Measurements from ENCODE around the gene C1orf198.

Gene C1orf198, protein sequence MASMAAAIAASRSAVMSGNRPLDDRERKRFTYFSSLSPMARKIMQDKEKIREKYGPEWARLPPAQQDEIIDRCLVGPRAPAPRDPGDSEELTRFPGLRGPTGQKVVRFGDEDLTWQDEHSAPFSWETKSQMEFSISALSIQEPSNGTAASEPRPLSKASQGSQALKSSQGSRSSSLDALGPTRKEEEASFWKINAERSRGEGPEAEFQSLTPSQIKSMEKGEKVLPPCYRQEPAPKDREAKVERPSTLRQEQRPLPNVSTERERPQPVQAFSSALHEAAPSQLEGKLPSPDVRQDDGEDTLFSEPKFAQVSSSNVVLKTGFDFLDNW

DNA sequence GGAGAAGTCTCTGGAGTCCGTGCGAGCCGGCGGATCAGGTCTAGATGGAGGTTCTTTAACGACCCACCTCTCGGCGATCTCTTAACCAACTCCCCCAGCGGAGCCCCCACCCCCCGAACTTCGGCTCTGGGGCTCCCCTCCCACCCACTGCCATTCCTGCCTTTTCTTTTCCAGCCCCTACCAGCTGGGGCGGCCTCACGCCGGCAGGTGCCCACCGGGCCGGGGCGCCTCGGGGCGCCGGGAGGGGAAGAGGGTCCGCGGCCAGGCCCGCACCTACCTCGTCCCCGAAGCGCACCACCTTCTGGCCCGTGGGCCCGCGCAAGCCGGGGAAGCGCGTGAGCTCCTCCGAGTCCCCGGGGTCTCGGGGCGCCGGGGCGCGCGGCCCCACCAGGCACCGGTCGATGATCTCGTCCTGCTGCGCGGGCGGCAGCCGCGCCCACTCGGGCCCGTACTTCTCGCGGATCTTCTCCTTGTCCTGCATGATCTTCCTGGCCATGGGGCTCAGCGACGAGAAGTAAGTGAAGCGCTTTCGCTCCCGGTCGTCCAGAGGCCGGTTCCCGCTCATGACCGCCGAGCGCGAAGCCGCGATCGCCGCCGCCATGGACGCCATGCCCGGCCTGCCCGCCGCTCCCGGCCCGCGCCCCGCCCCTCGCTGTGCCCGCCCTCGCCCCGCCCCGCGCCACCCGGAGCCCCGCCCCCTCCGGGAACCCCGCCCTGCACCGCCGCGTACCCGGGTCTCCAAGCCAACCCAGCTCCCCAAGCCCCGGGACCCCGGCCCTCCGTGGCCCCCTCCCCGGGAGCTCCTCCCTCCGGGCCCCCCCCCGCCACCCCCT lies at the start of gene C1orf198:
Gene C1orf198, minus strand, starts transcription at position 619 of the 833 bp plus-strand sequence. Its CDS starts 9 bp downstream, at position 610.
- peak; percentile 47 for DNase-seq

DNA sequence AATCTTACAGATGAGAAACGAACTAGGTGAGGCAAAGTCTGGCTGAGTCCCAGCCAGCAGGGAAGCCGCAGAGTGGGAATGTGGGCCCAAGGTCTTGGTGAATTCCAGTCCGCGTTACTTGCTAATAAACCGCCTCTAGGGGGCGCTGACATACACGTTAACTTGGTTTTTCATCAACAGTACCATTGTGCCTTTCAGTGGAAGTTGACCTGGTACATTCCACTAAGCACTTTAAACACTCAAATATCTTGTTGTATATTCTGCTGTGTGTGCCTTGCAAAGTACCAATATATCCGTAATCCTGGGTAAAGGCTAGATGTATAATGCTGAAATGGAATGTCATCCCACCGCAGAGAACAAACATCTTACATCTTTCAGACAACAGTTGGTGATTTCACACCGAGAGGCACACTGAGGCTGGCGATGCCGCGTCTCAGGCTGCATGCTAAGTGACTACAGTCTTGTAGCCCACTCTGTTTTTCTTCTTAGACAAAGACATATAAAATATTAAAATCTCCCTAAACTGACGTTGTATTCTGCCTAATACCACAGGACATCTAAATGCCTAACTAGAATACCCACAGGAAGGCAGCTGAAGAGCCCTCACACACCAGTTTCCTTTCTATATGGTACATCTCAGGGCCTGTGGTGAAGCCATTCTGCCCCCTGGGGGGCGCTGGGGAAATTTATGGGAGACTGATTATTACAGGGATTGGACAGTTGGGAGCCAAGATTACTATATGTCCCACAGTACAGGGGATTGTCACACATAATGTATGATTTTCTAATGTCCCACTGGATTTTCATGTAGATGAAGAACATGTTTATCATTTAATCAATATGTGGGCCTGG lies 49.2 kb upstream of the C1orf198 start:
- peak; percentile 39 for DNase-seq

DNA sequence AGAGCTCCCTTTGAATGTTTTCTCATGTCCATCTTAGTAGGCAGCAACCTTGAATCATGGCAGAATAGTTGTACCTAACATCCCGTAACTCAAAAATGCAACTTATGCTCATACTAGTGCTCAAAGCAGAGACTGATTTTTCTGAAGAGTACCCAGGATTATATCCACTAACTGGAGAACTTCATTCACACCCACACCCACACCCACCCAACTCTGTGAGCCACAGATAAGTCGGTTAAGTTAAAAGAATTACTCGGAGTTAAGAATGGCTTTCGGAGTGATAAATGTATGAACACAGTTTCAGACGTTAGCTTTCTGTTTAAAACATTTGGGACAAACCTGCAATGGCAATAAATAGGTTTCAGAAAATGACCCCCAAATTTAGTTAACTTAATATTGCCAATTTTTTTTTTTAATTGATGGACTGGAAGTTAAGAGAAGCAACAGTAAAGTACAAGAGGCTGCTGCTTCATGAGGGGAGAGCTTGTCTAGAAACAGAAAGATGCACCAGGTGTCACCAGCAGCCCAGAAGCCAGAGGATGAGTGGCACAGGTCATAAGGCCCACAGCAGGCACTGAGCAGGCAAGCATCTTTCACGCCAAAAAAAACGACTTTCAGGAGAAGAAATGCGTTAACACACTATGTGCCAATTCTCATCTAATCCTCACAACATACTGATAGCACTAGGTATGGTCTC lies 48.4 kb upstream of the C1orf198 start:
- DNase-seq = no peak

DNA sequence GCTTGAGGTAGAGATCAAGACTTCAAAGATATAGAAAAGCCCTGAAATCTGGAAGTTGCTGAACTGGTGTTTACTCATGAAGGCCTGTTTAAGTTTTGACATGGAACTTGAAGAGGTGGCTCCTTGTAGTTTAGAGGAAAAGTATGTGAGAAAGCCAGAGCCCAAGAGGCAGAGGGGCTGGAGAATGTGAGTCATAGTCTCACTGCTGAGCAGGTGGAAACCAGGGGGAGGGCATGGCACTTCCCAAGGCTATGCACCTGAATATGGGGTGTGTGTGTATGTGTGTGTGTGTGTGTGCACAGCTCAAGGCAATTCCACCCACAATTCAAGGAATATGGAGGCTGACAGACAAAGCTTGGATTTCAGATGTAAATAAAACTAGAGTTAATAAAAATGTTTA lies 46.8 kb upstream of the C1orf198 start:
- DNase-seq = no peak

DNA sequence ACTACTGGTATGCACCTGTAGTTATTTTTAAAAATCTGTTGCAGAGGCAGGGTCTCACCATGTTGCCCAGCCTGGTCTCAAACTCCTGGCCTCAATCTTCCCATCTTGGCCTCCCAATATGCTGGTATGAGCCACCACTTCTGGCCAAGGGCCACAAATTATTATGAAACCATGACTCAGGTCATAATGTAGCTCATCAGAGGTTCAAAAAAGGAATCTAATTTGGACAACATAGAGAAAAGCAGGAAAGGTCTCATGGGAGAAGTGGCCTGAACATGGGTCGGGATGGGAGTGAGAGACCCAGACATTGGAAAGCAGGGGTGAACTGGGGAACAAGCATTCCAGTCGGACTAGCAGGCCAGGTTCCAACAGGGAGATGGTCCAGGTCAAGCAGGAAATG lies 45.2 kb upstream of the C1orf198 start:
- no peak for DNase-seq

DNA sequence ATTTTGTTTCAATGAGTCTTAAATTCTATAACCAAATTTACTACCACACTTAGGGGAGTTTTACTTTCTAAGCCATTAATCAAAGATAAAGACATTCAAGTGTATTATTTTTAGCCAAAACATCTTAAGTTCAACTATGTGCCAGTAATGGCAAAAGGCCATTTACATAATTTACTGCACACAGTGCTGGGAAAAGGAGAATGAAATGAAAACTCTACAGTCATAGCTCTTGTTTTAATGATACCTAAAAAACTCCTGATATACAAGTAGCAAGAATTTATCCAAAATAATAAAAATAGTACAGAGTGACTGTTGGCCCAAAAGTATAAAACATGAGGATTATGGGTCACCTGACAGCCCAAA lies 42.4 kb upstream of the C1orf198 start:
- DNase-seq = no peak

DNA sequence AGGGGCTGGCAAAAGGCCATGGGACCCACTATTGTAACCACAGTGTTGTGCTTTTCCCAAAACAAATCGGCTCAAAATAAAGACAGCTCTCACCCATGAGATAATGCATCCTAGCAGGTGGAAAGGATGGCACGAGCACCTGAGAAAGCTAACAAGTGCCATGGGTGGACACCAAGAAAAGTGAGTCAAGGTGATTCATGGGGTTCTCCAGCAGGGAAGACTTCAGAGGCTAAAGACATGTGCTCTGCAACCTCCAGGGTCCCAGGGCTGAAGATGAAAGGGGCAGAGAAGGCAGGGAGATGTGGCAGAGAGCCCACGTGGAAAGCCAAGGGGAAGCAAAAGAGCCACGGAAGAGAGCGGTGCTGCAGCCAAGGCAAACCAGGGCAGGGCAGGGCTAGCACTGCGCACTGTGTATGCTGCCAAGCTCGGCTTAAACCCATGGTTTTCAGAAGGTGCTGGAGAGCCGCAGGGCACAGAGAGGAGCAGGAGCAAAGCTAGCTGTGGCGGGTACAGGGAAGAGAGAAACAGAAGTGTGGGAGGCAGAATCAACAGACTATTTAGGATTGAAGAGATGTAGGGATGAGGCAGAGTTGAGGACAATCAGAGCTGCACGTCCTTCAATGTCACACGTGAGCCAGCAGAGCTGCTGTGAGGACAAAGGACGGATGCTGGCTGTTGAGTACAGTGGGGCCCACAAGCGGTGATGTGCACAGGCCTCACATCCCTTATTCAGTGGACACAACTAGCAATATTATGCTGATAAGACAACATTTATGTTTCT lies 41.8 kb upstream of the C1orf198 start:
- no peak for DNase-seq

DNA sequence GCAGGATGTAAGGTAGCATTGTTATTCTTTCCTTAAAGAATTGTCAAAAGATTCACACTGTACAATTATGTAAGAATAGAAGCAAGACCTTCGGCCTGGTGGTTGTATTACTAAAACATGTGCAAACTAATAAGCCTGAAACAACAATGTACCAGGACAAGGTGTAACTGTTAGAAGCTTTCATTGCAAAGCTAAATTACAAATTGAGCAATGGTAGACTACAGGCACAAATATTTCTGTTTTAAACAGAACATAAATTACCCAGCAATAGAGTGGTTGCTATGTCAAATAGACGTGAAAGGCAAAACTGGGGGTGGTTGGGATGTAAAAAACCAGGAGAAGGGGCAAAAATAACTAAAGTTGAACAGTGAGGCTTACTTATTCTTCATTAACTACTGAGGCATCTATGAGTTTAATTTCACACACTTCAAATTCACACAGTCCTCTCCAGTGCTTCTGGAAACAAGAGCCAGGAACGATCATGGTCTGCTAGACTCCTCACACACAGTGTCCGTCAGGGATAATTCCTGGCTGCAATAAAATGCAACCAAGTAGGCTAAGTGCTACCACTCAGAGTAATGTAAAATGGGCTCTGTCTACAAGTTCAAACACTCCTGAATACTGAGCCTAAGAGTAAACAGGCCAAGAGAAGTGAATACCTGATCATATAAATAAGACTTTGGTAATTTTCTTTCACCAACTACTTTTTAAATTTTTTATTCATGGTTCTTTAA lies 39.3 kb upstream of the C1orf198 start:
- no peak for DNase-seq

DNA sequence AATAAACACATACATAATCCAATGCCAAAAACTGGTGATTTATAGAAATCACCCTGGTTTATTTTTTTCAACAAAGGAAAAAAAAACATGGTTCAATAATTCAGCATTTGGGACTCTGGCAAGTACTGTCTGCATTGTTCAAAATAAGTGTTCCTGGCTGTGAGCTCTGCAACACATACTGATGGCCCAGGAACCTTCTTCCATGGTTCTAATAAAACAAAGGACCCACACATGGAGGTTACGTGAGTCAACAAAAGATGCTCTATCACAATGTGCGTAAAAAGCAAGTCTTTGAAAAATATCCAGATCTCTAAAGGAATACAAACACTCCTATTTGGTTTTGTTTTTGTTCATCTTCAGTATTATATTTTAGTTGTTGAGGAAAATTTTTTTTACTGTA lies 37.9 kb upstream of the C1orf198 start:
- no peak for DNase-seq

DNA sequence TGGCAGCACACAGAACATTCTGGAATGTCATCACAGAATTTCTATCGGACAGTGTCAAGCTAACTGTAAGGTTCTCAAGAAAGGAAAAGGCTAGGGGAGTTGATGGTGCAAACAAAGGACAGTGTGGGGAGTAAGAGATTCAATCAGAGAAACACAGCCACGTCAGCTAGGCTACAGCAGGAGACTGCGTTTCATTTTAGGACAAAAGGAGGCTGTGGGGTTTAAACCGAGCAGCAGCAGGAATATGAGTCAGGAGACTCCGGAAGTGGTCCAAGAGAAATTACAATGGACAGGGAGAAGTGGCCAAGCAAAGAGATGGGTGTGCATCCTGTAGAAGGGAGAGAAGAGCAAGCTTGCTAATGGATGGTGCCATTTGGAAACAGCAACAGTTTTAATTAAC lies 37.4 kb upstream of the C1orf198 start:
- DNase-seq = no peak

DNA sequence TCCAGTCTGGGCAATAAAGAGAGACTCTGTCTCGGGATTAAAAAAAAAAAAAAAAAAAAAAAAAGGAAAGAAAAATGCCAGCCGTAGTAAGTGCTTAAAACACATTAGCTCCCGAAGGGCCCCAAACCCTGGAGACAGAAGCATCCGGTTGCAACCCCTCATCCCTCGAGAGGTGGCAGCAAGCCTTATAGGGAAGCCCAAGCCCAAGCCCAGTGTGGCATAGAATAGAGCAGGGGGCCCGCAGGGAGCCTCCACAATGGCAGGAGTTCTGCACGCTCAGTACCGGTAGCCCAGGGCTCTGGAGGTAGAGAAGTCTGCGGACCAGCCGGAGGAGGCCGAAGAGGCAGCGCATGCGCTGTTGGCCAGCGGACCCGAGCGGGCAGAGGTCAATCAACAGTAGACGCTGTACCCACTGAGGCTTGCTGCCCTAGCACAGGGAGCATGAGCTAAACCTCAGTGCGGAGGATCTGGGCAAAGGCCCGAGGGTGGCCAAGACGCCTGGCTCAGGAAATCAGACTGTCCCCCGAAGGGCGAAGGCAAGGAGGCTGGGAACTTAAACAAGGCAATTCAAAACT lies 34.1 kb upstream of the C1orf198 start:
- no peak for DNase-seq

DNA sequence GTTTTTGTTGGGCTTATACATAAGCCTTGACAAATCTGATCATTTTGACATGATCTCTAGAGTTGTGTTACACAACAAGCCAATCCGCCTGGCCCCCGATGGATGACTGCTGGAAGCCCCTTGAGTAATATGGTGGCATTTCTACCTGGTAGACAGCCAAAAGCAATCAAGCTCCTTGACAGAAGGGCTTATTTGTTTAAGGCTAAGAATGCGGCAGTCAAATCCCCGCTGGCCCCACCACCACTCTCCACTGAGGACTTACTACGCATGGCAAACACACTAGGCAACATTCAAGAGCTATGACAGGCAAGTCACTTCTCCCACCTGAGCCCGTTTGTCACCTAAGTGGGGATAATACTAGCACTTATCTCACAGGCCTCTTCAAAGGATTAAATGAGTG lies 33.4 kb upstream of the C1orf198 start:
- DNase-seq = no peak

DNA sequence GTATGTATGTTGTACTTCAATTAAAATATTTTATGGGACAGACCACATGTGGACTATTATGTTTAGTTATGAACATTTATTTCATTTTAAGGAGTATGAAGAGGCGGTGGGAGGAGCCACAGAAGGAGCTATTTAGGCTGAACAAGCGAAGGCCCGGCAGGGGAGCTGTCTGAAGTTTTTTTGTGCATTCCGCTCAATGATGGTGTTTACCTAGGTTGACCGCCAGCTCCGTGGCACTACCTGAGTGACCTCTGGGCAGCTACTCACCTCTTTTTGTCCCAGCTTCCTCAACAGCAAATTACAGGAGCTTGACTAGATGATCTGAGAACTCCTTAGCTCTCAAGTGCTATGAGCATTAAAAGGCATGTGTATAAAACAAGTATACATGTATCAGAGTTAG lies 32.7 kb upstream of the C1orf198 start:
- no peak for DNase-seq

DNA sequence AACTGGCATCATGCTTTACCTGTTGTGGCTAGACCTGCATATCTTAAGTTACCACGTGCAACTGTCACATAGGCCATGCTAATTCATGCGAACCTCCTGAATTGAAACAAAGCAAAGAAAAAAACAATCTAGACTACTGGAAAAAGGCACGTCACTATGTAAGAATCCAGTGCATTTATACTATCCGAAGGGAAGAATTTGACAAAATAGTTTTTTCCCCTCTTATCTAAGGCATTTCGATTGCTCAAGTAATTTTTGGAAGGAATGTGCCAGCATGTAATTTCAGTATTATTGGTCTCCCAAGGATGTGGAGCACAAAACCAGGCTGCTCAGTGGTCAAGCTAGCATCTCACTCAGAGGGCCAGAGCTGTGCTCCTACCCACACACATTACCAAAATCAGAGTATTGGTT lies 31.5 kb upstream of the C1orf198 start:
- no peak for DNase-seq

DNA sequence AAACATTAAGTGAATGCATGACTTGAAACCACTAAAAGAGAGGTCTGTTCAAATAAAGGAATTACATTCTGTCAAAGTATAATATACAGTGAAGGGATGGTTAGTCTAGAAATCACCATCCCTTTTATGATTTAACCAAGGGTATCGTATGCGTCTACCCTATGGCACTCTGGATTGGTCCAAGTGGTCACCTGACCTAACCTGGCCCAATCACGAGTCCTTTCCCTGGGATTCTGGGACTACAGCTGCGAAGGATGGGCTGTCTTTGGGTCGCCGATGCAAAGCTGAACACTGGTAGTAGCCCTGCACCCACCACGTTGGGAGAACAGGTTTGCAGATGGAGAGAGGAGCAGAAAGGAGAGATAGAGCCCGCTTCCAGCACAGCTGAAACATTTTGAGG lies 30.4 kb upstream of the C1orf198 start:
- DNase-seq = no peak

DNA sequence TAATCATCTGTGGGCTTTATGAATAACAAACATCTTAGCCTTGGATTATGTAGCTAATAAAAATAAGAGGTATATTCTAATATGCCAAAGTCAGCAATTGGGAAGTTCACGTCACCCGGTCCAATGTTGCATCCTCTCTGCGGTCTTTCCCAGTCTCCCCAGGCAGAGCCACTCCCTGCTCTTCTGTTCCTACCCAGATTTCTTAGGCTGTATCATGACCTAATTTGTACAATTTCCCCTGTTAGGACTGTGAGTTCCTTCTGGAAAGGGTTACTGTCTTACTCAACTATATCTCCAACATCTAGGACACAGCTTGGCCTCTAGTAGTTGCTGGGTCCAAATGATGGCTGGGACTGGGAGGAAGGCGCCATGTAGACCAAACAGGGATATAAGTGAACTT lies 29.8 kb upstream of the C1orf198 start:
- no peak for DNase-seq

DNA sequence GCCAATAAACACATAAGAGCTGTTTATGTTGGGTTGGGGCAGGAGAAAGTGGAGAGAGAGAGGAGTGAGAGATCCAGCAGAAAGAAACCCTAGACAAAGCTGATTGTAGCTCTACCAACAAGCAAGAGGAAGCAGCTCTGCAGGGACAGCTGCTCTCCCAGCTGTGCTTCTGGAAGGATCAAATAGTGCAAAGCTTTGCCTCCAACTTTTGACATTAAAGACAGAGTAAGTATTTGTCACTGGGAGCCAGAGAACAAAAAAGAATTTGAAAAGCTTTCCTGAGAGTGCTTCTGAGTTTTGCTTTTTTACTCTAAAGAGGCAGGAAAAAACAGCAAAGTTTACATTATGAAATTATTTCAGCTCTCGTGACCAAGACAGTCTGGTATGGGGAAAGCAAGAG lies 28.5 kb upstream of the C1orf198 start:
- DNase-seq = no peak

DNA sequence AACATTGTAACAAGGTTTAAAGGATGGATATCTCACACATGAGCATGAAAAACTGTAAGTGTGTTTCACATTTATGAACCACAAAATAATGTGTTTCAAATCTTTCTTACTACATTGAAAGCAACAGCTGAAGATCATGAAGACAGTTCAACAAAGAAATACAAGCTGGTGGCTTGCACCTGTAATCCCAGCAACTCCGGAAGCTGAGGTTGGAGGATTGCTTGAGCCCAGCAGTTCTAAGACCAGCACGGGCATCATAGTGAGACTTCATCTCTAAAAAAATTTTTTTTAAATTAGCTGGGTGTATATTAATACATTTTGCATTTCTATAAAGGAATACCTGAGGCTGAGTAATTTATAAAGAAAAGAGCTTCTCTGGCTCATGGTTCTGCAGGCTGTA lies 27.1 kb upstream of the C1orf198 start:
- no peak for DNase-seq

DNA sequence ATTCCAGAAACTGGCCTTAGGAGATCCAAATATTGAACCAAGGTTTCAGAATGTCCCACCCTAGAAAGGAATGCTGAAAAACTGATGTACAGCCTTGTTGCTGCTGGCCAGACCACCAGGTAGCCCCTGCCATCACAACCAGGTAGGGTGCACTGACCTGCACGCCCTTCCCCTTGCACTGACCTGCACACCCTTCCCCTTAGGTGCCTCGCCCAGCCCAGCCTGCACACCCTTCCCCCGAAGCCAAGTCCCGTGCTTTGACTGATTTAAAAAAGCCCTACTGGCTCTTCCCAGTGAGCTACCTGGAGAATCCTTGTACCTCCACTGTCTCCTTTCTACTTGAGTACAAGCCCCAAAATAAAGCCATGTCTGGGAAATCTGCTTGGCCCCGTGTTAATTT lies 26.3 kb upstream of the C1orf198 start:
- DNase-seq = no peak

DNA sequence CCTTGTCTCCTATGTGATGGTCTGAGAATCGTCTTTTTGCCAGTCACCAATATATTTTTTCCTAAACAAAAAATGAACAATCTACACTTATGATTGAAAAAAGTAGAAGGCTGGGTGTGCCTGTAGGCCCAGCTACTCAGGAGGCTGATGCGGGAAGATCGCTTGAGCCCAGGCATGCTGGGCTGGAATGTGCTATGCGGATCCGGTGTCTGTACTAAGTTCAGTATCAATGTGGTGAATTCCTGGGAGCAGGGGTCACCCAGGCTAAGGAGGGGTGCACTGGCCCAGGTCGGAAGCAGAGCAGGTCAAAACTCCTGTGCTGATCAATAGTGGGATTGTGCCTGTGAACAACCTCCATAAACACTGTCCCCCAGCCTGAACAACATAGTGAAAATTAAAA lies 25.7 kb upstream of the C1orf198 start:
- no peak for DNase-seq

DNA sequence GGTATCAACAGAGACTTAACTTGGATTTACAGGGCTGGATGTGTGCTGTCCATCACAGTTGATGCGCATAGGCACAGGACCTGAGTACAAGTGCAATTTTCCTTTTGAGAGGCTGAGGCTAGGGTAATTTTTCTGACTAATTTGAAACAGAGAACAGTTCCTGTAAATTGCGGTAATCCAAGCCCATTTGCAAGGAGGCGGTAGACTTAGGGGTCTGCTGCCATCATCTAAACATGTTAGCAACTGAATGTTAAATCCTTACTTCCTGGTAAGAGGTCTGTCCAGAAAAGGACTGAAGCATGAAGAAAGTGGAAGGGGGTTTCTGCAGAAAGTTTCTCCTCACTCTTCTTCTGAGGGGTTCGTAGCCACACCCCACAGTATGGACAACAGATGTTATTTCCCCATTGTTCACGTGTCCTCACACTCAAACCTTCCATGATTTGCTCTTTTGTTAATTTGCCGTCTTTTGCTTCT lies 23.7 kb upstream of the C1orf198 start:
- DNase-seq = no peak

Measured in kidney glomerular epithelial cell (primary cell).